EH (cell line): ENCODE measurements around the gene PDE2A.

Experiments used
- DNase-seq: peaks from one replicate; pipeline ENCODE4 v3.0.0-alpha.2; 2015; ENCODE audit warnings: low read depth

Gene PDE2A

DNA sequence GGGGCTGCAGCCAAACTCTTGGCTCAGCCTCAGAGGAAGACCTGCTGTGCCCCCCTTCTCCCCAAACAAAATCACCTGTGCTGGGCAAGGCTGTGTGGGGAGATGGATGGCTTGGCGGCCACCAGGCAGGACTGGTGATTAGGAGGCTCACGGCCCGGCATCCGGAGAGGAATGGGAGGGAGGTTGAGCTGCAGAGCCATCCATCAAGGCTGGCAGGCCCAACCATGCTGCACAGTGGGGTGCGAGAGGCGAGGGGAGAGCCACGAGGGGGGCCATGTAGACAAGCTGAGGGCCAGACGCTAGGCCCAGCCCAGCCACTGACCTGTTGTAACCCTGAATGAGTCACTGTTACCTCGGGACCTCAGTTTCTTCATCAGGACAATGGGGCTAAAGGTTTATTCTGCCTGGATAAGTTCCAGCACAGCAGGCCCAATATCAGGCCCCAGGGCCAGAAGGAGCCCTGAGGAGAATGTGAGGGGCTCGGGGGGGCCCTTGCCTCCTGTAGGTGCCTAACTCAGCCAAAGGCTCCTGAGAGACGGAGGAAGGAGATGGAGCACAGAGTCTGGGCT lies 18.2 kb downstream of the PDE2A start:
- no peak for DNase-seq

DNA sequence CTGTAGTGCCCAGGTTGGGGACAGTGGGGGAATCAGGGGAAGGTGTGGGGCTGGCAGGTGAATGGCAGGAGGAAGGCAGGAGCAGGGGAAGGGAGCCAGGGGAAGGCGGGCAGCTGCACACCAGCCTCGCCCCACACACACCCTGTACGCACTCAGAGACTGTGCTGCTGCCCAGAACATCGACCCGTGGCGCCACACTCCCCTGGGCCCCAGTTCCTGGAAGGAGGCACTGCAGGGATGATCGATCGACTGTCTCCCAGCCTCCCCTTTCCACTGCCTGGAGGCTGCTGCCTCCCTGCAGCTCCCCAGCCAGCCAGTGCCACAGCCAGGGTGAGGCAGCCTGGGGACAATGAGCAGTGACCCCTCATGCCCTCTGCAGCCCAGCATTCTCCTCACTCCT lies 19.2 kb downstream of the PDE2A start:
- no peak for DNase-seq

DNA sequence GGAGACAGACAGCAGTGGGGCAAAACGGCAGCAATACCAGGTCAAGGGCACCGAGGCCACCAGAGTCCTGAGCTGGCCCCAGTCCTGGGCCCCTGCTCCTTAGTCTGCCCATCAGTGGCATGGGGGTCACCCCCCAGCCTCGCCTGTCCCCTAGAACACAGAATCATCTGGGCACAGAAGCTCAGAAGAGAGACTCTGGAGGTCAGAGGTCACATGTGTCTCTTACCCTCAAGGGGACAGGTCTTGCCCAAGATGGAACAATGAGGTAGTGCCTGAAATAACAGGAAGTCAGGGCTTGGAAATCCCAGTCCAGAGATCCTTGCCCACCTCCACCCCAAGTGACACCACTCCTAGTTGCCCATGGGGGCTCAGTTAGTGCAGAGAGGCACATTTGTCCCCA lies 20.6 kb downstream of the PDE2A start:
- DNase-seq, result no peak

- DNase-seq, result no peak
Observed at GRCh38 chr11:72652873-72653630, 21.2 kb downstream of the PDE2A start.

DNA sequence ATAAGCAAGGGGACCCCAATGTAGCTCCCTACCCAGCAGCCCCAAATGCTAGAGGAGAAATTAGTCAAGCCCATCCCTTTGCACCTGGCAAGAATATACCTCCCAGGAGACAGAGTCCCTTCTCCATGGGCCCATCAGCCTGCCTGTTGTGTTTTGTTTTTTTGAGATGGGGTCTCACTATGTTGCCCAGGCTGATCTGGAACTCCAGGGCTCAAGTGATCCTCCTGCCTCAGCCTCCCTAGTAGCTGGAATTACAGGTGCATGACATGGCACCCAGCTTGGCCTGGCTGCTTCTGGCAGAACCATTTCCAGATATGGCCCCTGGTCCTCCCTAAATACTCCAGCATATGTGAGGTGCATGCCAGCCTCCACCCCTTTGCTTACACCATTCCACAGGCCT lies 22.1 kb downstream of the PDE2A start:
- DNase-seq, result no peak

- DNase-seq, result no peak
Observed at GRCh38 chr11:72649215-72649976, 24.8 kb downstream of the PDE2A start.

GRCh38 chr11:72648384-72649136 lies 25.7 kb downstream of the PDE2A start:
- DNase-seq, result no peak

GRCh38 chr11:72647882-72648281 lies 26.3 kb downstream of the PDE2A start:
- no peak for DNase-seq

GRCh38 chr11:72646472-72646871 lies 27.8 kb downstream of the PDE2A start:
- DNase-seq, result peak; percentile 3

GRCh38 chr11:72646024-72646423 lies 28.2 kb downstream of the PDE2A start:
- no peak for DNase-seq

GRCh38 chr11:72643547-72643946 lies 30.7 kb downstream of the PDE2A start:
- peak; percentile 45 for DNase-seq

DNA sequence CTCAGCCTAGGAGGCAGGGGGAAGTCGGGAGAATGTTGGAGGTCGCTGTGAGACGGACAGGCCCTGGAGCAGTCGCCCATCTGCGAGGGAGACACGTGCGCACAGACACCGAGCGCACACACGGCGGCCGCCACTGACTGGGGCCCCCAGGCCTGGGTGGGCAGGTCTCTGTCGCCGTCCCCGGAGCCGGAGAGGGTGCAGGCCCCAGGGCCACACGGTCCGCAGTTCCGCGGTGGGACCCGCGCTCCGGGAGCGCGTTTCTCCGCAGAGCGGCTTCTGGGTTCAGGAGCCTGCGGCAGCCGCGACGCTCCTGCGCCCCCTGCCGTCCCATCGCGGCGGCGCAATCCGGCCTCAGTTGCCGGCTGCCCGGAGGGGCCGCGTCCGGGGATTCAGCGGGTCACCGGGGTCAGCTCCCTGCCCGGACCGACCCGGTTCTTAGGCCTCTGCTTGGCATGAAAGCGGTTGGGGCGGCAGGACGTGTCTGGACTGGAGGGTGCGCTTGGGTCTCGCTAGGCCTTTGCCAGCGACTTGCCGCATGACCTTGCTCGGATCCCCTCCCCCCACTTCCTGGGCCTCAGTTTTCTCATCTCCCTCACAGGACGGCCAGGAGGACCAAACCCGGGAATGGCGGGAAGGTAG lies 31.2 kb downstream of the PDE2A start:
- peak; percentile 48 for DNase-seq

DNA sequence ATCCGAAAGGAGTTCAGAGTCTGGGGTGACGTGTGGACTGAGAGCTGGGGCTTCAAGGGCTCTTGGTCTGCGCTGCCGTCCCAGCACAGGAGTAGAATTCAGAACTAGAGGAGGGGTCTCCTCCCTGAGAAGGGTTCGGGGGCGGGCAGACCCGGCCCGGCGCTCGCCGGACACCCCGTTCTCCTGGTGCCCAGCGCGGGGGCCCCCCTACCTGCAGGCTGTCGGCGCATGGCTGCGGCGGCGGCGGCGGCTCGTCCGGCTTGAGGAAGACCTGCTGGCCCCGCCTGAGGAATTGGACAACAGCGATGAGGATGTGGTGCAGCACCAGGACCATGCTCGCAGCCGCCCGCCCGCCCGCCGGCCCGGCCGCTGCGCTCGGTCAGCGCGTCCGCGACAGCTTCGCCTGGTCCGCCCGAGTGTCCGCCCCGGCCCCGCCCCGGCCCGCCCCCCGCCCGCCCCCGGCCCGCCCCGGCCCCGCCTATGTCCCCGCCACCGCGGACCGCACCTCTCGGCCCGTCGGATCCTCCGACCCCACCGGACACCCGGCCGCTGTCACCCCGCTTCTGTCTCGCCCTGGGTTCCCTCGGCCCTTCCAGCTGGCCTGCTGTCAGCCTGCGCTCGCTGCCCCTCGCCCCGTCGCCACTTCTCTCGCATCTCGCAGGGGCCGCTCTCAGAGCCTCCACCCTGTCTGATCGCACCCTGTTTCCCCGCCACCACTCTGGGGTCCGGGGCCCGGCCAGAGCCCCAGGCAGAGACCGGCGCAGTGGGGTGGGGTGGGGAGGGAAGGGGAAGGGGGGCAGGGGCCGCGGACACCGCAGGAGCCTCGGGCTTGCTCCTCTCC lies 32.0 kb downstream of the PDE2A start:
- DNase-seq, result peak; percentile 47

DNA sequence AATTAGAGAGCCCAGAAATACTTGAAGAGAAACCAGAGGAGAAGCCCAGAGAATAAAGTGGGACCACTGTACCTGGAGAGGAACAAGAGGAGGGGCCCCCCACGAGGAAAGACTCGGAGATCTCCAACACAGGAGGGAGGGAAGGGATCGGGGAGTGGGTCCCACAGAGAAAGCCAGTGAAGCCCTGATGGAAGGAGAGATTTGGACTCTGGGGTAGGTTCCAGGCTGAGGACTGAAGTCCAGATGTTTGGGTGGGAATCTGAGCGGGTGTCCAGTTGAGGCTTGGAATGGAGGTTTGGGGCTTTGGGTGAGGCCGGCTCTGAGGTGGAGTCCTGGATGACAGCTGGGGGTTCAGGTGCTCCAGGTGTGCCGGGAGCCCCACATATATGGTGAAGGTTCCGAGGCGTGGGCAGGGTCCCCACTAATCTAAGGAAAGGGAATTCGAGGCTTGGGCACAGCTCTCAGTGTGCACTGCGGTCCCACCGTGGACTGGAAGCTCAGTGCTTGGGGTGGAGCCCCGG lies 32.6 kb downstream of the PDE2A start:
- no peak for DNase-seq

DNA sequence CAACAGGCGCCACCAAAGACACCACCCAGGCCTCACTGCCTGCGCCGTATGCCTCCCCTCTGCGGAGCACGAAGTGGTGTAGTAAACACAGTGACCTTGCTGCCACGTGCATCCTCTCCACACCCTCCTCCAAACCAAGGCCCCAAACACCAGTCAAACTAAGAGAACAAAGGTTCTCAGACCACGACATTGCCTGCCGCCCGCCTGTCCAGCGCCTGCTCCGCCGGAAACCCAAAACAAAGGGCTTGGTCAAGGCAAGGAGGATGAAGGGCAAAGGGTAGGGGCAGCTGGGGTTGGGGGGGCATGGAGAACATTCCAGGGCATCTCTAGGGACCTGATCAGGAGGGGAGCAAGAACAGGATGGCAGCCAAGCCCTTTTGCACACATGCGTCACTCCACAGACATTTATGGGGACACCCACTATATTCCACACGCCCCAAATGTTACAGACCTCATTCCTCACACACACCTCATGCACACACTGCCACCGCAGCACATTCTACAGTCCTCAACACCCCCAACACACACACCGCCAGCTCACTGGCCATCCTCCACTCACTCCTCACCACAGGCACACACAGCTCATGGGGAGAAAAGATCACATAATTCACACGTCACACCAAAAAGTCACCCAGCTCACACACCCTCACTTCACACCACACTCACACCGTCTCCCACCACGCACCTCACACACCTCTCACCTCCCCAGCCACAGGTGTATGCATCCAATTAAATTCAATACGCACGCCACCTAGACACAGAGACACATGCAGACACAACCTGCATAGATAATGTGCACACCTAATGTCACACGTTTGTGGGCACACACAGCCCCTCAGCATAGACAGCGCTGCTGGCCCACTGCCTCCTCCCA lies 34.5 kb downstream of the PDE2A start:
- no peak for DNase-seq

DNA sequence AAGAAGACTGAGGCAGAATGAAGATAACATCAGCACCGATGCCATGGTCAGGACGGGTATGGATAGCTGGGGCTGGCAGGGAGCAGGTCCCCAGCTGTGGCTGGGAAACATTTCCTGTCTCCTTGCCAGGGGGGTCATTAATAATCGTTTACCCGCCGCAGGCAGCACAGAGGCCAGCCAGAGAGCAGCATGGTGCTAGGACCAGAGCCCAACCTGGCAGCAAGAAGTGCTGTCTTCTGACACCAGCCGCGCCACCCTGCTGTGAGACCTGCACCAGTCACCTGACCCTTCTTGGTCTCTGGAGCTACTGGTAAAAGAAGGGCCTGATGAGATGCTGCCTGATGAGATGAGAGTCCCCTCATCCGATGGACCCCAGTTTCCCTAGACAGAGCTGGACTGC lies 36.3 kb downstream of the PDE2A start:
- DNase-seq, result no peak

DNA sequence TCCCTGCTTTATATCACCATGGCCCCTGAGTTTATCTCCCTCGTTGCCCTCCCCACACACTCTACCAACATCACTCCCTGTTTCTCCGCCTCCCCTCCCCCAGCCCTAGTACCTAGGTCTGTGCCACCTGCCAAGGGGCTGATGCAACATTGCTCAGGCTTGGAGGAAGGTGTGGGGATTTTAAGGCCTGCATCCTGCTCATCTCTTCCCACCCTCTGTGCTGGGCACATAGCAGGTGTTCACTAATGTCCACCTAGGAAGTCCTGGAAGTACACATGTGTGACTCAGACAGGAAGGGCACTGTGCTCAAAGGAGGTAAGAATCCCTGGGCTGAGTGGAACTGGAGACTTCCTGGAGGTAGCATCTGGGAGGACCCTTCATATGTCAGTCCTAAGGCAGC lies 37.0 kb downstream of the PDE2A start:
- DNase-seq, result no peak

DNA sequence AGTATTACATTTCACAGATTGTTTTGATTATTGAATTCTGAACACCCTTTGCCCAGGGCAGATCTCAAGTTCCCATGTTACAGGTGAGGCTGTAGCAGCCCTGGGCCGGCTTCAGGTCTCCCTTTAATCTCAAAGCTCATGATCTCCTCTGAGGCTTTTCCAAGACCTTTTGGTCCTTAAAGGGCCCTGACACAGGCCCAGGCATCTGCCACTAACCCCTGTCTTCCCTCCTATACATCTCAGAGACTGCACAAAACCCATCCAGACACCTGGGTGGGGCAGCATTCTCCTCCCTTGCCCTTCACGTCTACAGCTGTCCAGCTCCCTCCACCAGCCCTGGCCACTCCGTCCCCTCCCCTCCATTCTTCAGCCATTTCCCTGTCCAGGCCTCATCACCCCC lies 37.8 kb downstream of the PDE2A start:
- DNase-seq, result no peak

DNA sequence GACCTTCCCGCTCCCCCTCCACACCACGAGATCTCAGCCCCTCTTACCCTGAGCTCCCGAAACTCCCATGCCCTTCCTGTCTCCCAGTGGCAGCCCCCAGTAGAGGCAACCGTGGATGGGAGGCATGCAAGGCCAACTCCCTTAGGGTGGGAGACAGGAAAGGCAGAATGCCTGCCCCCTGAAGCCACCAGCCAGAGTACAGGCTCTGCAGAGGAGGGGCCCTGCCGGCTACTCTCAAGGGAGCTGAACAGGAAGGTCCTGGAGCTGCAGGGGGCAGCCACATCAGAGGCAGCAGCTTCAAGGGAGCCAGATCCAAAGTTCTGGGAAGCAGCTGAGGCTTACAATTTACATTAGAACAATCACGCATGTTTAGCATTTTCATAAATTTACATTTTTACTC lies 38.3 kb downstream of the PDE2A start:
- DNase-seq, result no peak
